HFFc6 (cell line): ENCODE data around the gene ACSL4. TPM values are rescaled to one million over a fixed set of nuclear protein-coding genes. Genes with fewer than 3 reads are reported as not detected.

ENCODE experiments used
- DNase-seq: peaks from one replicate; pipeline ENCODE4 v3.0.0-alpha.2; 2018
- H3K27ac Mint-ChIP-seq: 2 replicates; pipeline ENCODE4 v1.8.0; 2020; ENCODE audit warnings: mild to moderate bottlenecking, mixed read lengths
- H3K27me3 Mint-ChIP-seq: 2 replicates; pipeline ENCODE4 v1.8.0; 2021; ENCODE audit warnings: mild to moderate bottlenecking, moderate library complexity, mixed read lengths; ENCODE audit not compliant: insufficient read depth
- H3K36me3 Mint-ChIP-seq: 2 replicates; pipeline ENCODE4 v1.8.0; 2021; ENCODE audit warnings: low read depth, mixed read lengths
- H3K4me1 Mint-ChIP-seq: 2 replicates; pipeline ENCODE4 v1.8.0; 2020; ENCODE audit warnings: low read depth, mixed read lengths
- H3K4me3 Mint-ChIP-seq: 2 replicates; pipeline ENCODE4 v1.8.0; 2020; ENCODE audit warnings: mild to moderate bottlenecking, moderate library complexity, mixed read lengths
- H3K9me3 Mint-ChIP-seq: 2 replicates; pipeline ENCODE4 v1.8.0; 2020; ENCODE audit warnings: mild to moderate bottlenecking, mixed read lengths
- total RNA-seq, 6 experiments: library from RNA; stranded (reverse); fragmentation: NEBNext Ultra II Directional; extraction: Animal tissue kit (Norgen Biotek cat#: 25700); gene quantifications; 2 replicates in 1 of 6; 3 replicates in 5 of 6; pipeline ENCODE4 v1.2.3, GENCODE V29; 2021
- TF ChIP-seq, protein P1 (sequence below): fragments of 200-600 bp; sonication (generic); IDR thresholded peaks from 2 replicates; pipeline ENCODE4 v1.5.0; 2021; ENCODE audit warnings: antibody characterized with exemption, mild to moderate bottlenecking

Gene ACSL4
- total RNA-seq, 6 experiments from 2014 or later, result 84.2 to 117 (median 92.3) TPM

DNA sequence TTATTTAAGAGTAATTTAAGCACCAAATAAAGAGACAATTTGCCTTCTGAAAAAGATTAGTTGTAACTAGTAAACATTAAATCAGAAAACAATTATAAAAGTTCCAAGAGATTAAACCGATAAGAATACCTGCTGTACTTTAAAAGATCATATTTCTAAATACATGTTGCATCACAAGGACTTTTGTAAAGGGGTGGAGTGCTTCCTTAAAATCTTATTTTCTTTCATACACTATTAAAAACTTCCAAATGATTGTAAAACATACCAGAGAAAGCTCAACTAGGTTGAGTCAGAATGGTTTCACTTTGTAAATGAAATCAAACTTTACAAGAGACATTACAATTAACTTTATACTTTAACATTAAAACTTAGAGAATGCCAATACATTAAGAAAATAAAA lies 41.8 kb downstream of the ACSL4 start:
- H3K4me3 Mint-ChIP-seq, result no peak overlapping the region
- no peak for DNase-seq
- TF ChIP-seq, protein P1, sequence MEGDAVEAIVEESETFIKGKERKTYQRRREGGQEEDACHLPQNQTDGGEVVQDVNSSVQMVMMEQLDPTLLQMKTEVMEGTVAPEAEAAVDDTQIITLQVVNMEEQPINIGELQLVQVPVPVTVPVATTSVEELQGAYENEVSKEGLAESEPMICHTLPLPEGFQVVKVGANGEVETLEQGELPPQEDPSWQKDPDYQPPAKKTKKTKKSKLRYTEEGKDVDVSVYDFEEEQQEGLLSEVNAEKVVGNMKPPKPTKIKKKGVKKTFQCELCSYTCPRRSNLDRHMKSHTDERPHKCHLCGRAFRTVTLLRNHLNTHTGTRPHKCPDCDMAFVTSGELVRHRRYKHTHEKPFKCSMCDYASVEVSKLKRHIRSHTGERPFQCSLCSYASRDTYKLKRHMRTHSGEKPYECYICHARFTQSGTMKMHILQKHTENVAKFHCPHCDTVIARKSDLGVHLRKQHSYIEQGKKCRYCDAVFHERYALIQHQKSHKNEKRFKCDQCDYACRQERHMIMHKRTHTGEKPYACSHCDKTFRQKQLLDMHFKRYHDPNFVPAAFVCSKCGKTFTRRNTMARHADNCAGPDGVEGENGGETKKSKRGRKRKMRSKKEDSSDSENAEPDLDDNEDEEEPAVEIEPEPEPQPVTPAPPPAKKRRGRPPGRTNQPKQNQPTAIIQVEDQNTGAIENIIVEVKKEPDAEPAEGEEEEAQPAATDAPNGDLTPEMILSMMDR, result no peak
- no peaks in the 10 kb centered on the region for H3K9me3 Mint-ChIP-seq
- H3K27me3 Mint-ChIP-seq, result no peaks in the 10 kb centered on the region
- H3K36me3 Mint-ChIP-seq, result no peaks in the 10 kb centered on the region
- peaks cover 18% of the 10 kb centered on the region for H3K4me1 Mint-ChIP-seq
- H3K27ac Mint-ChIP-seq, result no peak overlapping the region; the same call in 1 of the 2 replicates

DNA sequence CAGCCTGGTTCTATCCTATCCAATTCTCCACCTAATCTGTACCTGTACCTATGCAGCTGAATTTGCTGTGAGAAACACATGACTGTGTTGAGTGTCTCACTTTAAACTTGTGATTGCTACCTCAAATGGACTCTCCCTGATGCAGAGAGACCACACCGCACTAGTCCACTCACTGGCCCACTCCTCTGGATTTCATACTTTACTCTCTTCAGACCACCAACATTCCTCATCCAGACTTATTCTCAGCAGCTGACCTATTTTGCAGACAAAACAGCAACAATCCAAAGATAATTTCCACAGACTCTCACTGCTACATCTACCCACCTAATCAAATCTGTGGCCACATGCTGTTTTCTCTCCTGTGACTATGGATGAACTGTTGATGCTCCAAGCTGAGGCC lies 45.2 kb downstream of the ACSL4 start:
- TF ChIP-seq, protein P1, result no peak
- H3K36me3 Mint-ChIP-seq, result no peaks in the 10 kb centered on the region
- H3K9me3 Mint-ChIP-seq, result no peaks in the 10 kb centered on the region
- peaks cover 22% of the 10 kb centered on the region for H3K4me1 Mint-ChIP-seq
- H3K27ac Mint-ChIP-seq, result no peak overlapping the region
- H3K4me3 Mint-ChIP-seq, result no peak overlapping the region
- no peak for DNase-seq
- H3K27me3 Mint-ChIP-seq, result no peaks in the 10 kb centered on the region

DNA sequence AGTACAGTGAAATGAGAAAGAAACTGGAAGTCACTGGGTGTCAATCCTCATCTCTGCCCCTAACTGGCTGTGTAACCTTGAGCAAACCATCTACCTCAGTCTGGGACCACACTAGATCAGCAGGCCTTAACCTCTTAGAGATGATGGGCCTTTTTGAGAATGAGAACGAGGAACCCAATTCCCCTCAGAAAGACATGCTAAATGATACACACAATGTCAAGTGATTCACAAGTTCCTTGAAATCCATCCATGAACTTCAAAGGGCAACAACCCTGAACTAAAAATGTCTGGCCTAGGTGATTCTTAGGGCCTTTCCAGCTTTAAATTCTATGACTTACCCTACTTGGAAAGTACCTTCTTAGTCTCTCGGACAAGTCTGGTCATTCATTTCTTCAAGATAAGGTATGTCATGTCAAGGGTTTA lies 47.4 kb downstream of the ACSL4 start:
- Mint-ChIP-seq H3K36me3 (no peaks in the 10 kb centered on the region), H3K27me3 (no peaks in the 10 kb centered on the region), H3K9me3 (no peaks in the 10 kb centered on the region), H3K27ac (no peak overlapping the region), H3K4me3 (no peak overlapping the region), H3K4me1 (peaks cover 17% of the 10 kb centered on the region)
- TF ChIP-seq, protein P1, result no peak
- DNase-seq, result no peak

DNA sequence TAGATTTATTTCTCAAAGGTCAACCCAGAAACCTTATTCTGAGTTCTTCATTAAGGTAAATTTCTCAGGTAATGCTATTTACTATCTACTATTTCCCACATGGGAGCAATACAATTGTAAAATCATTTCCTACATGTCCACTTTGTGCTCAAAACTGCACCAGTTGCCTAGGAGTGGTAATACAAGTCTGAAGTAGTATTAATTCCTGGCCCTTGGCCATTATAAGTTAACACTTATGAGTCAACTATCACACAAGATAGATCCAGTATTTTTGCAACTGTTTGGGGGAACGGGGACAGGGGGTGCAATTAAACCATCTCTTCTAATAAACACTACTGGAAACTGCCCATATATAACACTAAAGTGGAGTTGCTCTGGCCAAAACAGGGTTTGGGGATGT lies 48.9 kb downstream of the ACSL4 start:
- no peaks in the 10 kb centered on the region for H3K9me3 Mint-ChIP-seq
- no peaks in the 10 kb centered on the region for H3K36me3 Mint-ChIP-seq
- no peak overlapping the region; the same call in 1 of the 2 replicates for H3K27ac Mint-ChIP-seq
- H3K4me1 Mint-ChIP-seq, result peaks cover 16% of the 10 kb centered on the region
- DNase-seq, result peak; percentile 4
- TF ChIP-seq, protein P1, result no peak
- H3K4me3 Mint-ChIP-seq, result no peak overlapping the region
- no peaks in the 10 kb centered on the region for H3K27me3 Mint-ChIP-seq

DNA sequence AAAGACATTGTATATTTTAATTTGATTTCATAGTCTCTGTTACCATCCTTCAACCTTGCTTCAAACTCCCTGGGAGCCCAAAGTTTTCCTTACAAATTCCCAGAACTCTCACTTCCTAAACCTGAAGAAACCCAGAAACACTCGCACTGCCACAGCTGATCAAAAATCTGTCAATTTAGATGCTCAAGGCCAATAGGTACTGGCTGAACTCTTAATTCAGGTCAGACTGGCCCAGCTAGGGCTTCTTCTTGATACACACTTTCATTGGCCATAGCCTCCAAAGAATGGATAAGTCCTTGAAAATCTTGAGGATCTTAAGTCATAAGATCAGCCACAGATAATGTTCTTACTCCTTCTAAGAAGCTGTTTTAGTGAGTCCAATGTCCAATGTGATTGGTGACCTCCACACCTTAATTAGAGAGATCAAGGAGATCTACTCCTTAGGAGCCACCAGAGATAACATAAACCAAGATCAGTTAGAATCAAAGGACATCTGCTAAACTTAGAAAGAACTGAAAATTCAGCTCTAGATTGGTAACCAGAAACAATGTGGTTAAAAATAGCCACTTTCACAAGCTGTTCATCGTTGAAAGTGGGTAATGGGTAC lies 51.5 kb downstream of the ACSL4 start:
- Mint-ChIP-seq H3K4me1 (peaks cover 11% of the 10 kb centered on the region), H3K27me3 (no peaks in the 10 kb centered on the region), H3K4me3 (no peak overlapping the region), H3K27ac (no peak overlapping the region), H3K9me3 (no peaks in the 10 kb centered on the region), H3K36me3 (no peaks in the 10 kb centered on the region)
- TF ChIP-seq, protein P1, result no peak
- DNase-seq, result no peak

DNA sequence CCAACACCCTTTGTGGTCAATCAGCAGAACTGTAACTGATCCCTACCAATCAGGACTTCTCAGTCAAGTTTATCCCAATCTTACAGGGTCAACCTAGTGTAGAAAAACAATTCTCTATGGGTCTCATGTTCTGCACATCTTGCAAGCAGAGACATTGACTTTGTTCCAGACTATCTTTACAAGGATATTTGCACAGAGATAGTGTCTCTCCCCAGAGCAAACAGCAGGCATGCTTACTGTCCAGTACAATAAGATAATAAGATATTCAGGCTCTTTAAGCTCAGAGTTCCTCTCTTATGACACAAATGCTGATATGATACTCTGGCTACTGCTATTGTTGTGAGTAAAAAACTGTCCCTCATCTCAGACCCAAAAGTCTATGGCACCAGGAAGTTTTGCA lies 53.2 kb downstream of the ACSL4 start:
- Mint-ChIP-seq H3K27ac (no peak overlapping the region), H3K27me3 (no peaks in the 10 kb centered on the region), H3K9me3 (no peaks in the 10 kb centered on the region), H3K4me1 (peaks cover 11% of the 10 kb centered on the region), H3K4me3 (no peak overlapping the region), H3K36me3 (no peaks in the 10 kb centered on the region)
- TF ChIP-seq, protein P1, result no peak
- no peak for DNase-seq
